ENCODE results near the gene SLC1A2.

SLC1A2 gene

GRCh38 chr11:35375332-35376117 is 43.8 kb downstream of the SLC1A2 start:
- no peak for DNase-seq

DNA sequence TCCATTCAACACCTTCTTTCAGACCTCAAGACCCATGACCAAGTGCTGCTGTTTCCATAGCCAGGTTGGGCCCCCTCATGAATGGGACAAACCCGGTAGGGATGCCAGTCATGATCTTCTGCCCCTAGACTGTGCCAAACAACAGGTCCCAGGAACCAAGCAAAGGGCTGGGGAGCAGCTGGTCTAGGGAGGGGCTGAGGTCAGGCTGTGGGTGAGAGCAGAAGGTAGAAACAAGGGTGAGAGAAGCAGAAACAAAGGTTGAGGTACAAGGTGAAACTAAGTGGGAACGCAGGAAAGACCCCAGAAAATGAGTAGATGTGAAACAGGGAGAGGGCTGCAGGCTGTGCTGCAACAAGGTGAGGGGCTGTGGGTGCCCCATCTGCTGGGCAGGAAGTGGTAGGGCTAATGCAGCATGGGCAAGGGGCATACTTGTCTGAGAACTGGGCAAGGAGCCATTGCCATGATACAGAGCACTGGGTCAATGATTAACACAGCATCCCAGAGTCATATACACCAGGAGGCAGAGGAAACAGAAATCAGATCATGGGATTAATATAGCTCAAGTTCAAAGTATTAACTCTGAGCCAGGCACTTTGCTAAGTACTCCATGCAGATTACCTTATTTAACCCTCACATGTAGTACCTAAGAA is 45.9 kb downstream of the SLC1A2 start:
- DNase-seq, result no peak

GRCh38 chr11:35372565-35373283 is 46.6 kb downstream of the SLC1A2 start:
- DNase-seq, result no peak

DNA sequence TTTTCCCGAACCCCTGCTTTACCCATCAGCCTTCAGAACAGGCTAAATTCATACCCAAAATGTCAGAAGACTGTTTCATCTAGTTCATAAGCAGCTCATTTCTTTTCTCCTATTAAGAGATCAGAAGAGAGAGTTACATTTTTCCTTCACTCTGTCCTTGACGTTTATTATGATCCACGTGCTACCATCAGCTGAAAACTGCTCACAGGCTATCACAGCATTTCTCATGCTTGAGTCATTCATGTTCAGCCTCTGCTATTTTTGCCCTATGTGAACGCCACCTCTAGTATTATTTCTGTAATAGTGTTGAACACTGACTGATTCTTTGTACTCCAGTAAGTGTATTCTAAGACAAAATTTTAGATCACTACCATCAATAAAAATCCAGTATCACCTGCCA is 51.9 kb downstream of the SLC1A2 start:
- no peak for DNase-seq

GRCh38 chr11:35366798-35367197 is 52.6 kb downstream of the SLC1A2 start:
- no peak for DNase-seq

DNA sequence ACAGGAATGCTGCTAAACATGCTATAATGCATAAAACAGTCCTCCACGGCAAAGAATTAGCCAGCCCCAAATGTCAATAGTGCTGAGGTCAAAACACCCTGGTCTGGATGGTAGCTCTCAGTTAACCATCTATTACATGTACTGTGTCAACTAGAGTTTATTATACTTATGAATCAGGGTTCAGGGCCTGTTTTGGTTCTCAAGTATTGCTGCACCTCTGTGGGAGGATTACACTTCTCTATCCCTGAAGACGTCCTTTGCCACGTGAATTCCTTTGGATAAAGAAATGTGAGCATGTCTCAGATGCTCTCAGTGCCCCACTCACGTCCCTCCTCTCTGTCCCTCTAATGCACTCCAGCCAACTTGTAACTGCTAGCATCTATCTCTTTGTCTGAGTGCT is 53.4 kb downstream of the SLC1A2 start:
- no peak for DNase-seq

- DNase-seq, result no peak
These were observed 54.0 kb downstream of the SLC1A2 start for GRCh38 chr11:35365395-35365794.

- no peak for DNase-seq
These were observed 55.2 kb downstream of the SLC1A2 start for GRCh38 chr11:35363854-35364780.

- no peak for DNase-seq
These were observed 56.0 kb downstream of the SLC1A2 start for GRCh38 chr11:35363246-35363801.

DNA sequence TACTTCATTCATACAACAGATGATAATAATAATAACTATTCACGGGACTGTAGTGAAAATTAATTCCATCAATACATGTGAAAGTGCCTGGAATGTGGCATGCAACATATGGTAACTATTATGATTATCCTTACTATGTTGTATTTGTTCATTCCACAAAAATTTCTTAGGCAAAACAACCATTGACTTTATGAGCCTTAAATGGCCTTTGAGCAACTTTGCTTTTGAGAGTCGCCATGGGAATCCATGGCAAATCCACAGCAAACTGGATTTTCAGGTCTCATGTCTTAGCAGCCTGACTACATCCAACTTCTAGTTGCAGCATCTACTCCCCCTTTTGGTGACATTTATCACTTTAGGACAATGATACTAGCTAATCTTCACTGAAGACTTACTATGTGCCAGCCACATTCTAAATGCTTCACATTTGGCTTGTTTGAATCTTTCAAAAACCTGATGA is 56.8 kb downstream of the SLC1A2 start:
- no peak for DNase-seq

GRCh38 chr11:35360055-35360530 is 59.3 kb downstream of the SLC1A2 start:
- no peak for DNase-seq

- no peak for DNase-seq
These were observed 59.9 kb downstream of the SLC1A2 start for GRCh38 chr11:35359321-35360054.

DNA sequence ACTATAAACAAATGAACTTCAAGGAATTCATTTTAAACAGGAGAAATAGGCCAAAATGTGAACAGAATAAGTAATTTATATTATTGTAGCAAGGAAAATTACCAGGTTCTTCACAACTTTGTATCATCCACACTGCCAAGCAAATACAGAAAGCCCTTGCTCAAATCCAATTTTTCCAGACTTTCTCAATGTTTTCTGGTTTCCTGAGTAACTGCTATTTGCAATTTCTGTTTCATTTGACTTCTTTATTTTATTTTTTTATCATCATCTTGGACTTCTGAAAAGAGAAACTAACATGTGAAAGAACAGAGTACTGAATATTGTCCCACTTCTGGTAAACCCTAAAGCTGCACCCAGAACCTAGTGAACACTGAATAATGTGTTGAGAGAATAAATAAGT is 61.0 kb downstream of the SLC1A2 start:
- DNase-seq, result no peak

GRCh38 chr11:35357923-35358322 is 61.4 kb downstream of the SLC1A2 start:
- no peak for DNase-seq

DNA sequence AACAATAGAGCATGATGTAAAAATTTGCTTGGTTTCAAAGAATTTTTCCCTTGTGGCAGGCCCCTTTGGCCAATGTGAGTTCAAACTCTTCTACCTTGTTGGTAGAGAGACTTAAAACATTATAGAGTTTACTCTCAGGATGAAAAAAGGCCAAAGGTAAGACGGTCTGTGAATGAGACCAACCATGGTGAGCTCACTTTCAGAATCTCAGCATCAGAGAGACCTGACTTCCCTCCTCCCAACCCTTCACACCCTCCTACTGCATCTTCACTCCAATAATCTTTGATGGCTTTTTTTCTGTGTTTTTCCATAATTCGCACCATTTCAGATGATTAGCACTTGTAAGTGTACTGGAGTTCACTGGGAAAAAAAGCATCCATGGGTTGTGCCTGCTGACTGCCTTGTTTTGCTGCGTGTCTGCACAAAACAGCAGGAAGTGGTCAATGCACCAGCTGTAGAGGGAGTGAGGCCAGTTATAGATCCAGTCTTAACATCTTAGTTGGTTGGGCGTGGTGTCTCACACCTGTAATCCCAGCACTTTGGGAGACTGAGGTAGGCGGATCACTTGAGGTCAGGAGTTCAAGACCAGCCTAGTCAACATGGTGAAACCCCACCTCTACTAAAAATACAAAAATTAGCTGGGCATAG is 64.1 kb downstream of the SLC1A2 start:
- no peak for DNase-seq

DNA sequence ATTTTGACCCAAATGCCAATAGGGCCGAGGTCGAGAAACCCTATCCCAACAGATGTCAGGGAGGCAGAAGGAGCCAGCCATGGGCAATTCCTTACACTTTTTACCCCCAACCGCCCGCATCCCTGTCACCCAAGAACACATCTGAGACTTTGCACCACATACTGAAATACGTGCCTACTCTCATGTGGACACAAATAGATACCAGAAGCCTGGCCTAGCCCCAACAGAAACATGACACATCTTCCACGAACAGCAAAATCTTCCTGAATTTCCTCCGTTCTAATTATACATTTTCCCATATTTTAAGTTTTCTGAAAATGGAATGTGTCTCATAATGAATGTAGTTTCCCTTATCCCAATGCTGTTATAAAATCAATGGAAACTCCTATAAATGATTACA is 64.7 kb downstream of the SLC1A2 start:
- no peak for DNase-seq

DNA sequence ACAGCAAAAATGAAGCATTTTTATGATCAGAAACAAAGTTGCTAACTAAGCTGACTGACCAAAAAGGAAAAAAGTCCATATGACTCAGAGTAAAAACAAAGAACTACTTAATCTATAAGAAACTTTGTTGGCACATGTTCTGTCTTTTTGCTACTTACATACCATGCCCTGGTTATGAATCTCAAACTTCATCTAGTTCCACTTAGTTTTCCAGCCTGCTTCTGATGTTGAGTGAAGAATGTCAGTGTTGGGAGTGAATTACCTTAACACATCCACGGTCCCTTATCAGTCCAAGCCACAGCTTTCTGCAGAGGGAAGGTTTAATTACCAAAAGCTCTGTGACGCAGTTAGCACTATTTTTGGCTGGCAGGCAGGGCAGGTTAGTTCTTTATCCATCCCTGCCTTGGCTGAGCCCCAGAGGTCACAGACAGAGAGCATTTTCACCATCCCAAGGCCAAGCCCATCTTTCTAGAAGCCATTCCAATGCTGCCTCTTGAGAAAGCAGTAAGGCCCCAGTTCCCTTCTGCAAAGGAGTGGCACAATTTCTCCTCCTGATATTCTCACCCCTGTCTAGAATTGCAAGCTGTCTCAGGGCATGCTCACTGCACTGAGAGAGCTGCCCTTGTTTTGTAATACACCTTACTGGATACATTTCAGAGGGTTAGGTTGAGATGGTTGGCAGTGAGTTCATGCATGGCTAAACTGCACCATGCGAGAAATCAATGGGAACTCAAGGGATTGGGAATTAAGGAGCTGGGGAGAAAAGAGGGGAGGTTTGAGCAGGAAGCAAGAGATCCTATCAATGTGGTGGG is 67.1 kb downstream of the SLC1A2 start:
- no peak for DNase-seq

DNA sequence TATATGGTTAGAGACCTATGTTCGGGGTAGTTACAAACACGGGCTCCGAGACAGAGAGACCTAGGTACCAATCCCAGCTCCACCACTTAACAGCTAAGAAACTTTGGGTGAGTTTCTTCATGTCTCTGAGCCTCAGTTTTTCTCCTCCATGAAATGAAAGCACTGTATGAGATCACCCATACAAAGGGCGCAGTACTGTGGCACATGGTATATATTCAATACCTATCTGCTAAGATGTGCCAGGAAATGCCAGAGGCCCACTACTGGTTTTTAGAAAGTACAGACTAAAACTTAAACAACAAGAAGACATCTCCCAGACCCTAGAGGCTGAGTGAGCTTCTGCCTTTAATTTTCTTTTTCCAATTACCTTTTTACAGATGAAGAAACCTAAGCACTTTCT is 69.5 kb downstream of the SLC1A2 start:
- DNase-seq, result no peak

GRCh38 chr11:35348898-35349687 is 70.3 kb downstream of the SLC1A2 start:
- DNase-seq, result no peak

Measured in activated CD8-positive, alpha-beta memory T cell treated with anti-CD3 and anti-CD28 coated beads, Interleukin-2, amount 50 U/mL, for 48 hours (primary cell).